NOMO-1 treated with dmso at 0.1 percent for 144 hours (cell line): ENCODE results near the gene TUNAR.
"Not testable (repeated sequence)": the region's sequence is repeated elsewhere in the genome, so short reads cannot be mapped to it uniquely, and the experiment has no call there.

Experiments
- DNase-seq: peaks from one replicate; lab custom pipeline; 2025; ENCODE audit not compliant: unreplicated experiment; lab: John Stamatoyannopoulos, UW

TUNAR gene

GRCh38 chr14:95968048-95968447 is 91.4 kb downstream of the TUNAR start:
- DNase-seq: not testable (repeated sequence)
